ENCODE measurements around the gene COX6A2. TPM values are rescaled to one million over a fixed set of nuclear protein-coding genes. Genes with fewer than 3 reads are reported as not detected.
A peak's percentile ranks its signal among the peaks of the same experiment; 100 is the strongest.

Gene COX6A2
- total RNA-seq, 2 donors from 2014 or later = not detected

DNA sequence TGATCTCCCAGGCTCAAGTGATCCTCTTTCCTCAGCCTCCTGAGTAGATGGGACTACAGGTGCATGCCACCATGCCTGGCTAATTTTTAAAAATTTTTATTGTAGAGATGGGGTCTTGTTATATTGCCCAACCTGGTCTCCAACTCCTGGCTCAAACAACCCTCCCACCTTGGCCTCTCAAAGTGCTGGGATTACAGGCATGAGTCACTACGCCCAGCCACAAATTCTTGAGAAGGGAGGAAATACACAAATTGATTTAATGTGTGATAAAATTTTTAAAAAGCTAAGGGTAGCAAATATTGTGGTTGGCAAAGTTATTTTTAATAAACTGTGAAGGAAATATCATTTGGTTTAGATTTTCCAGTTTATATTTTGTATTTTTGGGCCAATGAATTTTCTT is 25.5 kb downstream of the COX6A2 start:
- ATAC-seq (no peak), DNase-seq (ENCODE audit: low spot score) (no peak)
- Mint-ChIP-seq H3K27ac (no peak overlapping the region), H3K27me3 (no peaks in the 10 kb centered on the region), H3K36me3 (peaks cover 6% of the 10 kb centered on the region), H3K4me3 (no peak overlapping the region), H3K4me1 (ENCODE audit: low read depth in 2 of 2) (peaks cover 25 to 27% of the 10 kb centered on the region in 2 donors), H3K9me3 (peaks cover 4% of the 10 kb centered on the region)

DNA sequence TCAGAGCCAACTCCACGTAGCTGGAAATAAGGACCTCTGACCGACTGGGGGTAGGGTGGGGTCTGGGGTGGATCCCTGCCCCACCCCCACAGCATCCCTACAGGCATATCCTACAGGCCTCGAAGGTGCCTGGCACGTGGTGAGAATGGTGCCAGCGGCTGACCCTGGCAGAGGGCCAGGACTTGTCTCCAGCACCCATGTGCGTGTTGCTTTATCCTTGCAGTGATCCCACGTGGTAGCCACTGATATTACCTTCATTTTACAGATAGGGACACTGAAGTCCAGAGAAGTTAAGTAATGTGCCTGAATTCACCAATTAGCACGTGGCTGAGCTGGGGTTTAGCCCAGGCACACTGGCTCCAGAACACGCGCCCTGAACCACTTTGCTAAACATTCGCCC is 26.7 kb downstream of the COX6A2 start:
- no peak for ATAC-seq
- no peak for DNase-seq (ENCODE audit: low spot score)
- Mint-ChIP-seq H3K9me3 (peaks cover 4% of the 10 kb centered on the region), H3K4me3 (no peak overlapping the region), H3K27me3 (no peaks in the 10 kb centered on the region), H3K27ac (no peak overlapping the region), H3K4me1 (ENCODE audit: low read depth in 2 of 2) (peaks cover 25 to 27% of the 10 kb centered on the region in 2 donors), H3K36me3 (peaks cover 6% of the 10 kb centered on the region)

DNA sequence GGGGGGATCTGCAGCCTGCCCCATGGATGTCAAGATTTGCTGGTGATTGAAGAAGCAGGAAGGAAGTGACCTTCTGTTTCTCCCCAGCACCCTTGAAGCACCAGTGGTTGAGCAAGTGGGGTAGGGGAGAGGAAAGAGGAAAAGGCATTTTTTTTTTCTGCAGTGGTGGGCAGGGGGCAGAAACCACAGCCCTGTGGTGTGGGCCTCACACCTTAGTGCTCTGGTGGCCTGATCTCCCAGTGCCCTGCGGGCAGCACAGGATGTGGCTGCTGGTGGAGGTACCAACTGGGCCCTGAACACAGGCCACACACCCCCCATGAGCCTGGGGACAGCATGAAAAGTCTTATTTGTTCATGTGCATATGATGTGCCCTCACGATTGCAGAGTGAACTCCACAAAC is 28.0 kb downstream of the COX6A2 start:
- Mint-ChIP-seq H3K4me3 (peak overlapping the region; percentile 70), H3K4me1 (ENCODE audit: low read depth in 2 of 2) (peaks cover 25 to 27% of the 10 kb centered on the region in 2 donors), H3K36me3 (peaks cover 6% of the 10 kb centered on the region), H3K27ac (peak overlapping the region; percentile 53 to 77), H3K27me3 (no peaks in the 10 kb centered on the region), H3K9me3 (peaks cover 4% of the 10 kb centered on the region)
- peak; percentile 90 to 91 for ATAC-seq
- peak; percentile 74 for DNase-seq (ENCODE audit: low spot score)

GRCh38 chr16:31397701-31398100 is 30.5 kb downstream of the COX6A2 start:
- H3K36me3 Mint-ChIP-seq = peaks cover 6% of the 10 kb centered on the region
- DNase-seq (ENCODE audit: low spot score) = no peak
- no peak overlapping the region for H3K27ac Mint-ChIP-seq
- ATAC-seq = no peak
- peaks cover 22 to 26% of the 10 kb centered on the region in 2 donors for H3K4me1 Mint-ChIP-seq (ENCODE audit: low read depth in 2 of 2)
- no peaks in the 10 kb centered on the region for H3K27me3 Mint-ChIP-seq
- H3K9me3 Mint-ChIP-seq = peaks cover 4% of the 10 kb centered on the region
- peak overlapping the region; percentile 36 for H3K4me3 Mint-ChIP-seq

- DNase-seq (ENCODE audit: low spot score) (no peak), ATAC-seq (no peak)
- Mint-ChIP-seq H3K27me3 (no peaks in the 10 kb centered on the region), H3K27ac (no peak overlapping the region), H3K36me3 (peaks cover 6% of the 10 kb centered on the region), H3K4me1 (ENCODE audit: low read depth in 2 of 2) (peaks cover 20 to 25% of the 10 kb centered on the region in 2 donors), H3K4me3 (no peak overlapping the region), H3K9me3 (peaks cover 4% of the 10 kb centered on the region)
Measured at GRCh38 chr16:31397096-31397660, 31.0 kb downstream of the COX6A2 start.

- ATAC-seq (no peak), DNase-seq (ENCODE audit: low spot score) (no peak)
- Mint-ChIP-seq H3K4me3 (no peak overlapping the region), H3K27ac (no peak overlapping the region), H3K27me3 (no peaks in the 10 kb centered on the region), H3K36me3 (peaks cover 6% of the 10 kb centered on the region), H3K9me3 (peaks cover 4% of the 10 kb centered on the region), H3K4me1 (ENCODE audit: low read depth in 2 of 2) (peaks cover 20 to 27% of the 10 kb centered on the region in 2 donors)
Measured at GRCh38 chr16:31395647-31396046, 32.5 kb downstream of the COX6A2 start.

GRCh38 chr16:31393056-31393455 is 35.1 kb downstream of the COX6A2 start, which contains the start of gene ITGAD:
Gene ITGAD (plus strand): TSS chr16:31393335. CDS start chr16:31393361, 26 bp downstream.
- Mint-ChIP-seq H3K4me3 (no peak within 1 kb of the TSS), H3K4me1 (ENCODE audit: low read depth in 2 of 2) (peaks cover 0 to 7% of the 10 kb centered on the region in 2 donors), H3K36me3 (no peaks in the 10 kb centered on the region), H3K27ac (peak within 1 kb of the TSS in 1 of 2 donors; percentile 16), H3K27me3 (no peaks in the 10 kb centered on the region), H3K9me3 (no peaks in the 10 kb centered on the region)
- ATAC-seq (no peak), DNase-seq (ENCODE audit: low spot score) (no peak)

GRCh38 chr16:31390504-31391041 is 37.6 kb downstream of the COX6A2 start:
- H3K4me1 Mint-ChIP-seq (ENCODE audit: low read depth in 2 of 2) = peaks cover 10 to 18% of the 10 kb centered on the region in 2 donors
- H3K36me3 Mint-ChIP-seq = no peaks in the 10 kb centered on the region
- no peak for ATAC-seq
- H3K27ac Mint-ChIP-seq = no peak overlapping the region
- no peak overlapping the region for H3K4me3 Mint-ChIP-seq
- no peaks in the 10 kb centered on the region for H3K27me3 Mint-ChIP-seq
- DNase-seq (ENCODE audit: low spot score) = no peak
- no peaks in the 10 kb centered on the region for H3K9me3 Mint-ChIP-seq

DNA sequence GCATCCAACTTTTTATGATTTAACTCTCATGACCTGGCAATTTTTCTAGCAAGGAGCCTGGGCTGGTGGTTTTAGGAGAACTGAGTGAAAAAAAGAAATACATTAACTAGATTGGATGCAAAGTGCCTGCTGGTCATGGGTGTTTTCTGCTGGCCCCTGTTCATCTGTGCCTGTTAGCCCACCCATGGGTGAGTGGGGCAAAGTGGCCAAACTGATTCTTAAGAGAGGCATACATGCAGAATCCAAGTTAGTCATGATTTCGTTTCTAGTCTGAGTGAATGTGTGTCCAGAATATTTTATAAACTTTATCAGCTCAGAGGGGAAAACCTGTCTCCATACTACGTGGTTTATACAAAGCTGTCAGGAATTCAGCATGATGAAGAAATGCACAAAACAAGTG is 39.6 kb downstream of the COX6A2 start:
- Mint-ChIP-seq H3K4me3 (no peak overlapping the region), H3K27ac (no peak overlapping the region), H3K9me3 (no peaks in the 10 kb centered on the region), H3K27me3 (no peaks in the 10 kb centered on the region), H3K4me1 (ENCODE audit: low read depth in 2 of 2) (peaks cover 10 to 18% of the 10 kb centered on the region in 2 donors), H3K36me3 (no peaks in the 10 kb centered on the region)
- ATAC-seq (no peak), DNase-seq (ENCODE audit: low spot score) (no peak)

DNA sequence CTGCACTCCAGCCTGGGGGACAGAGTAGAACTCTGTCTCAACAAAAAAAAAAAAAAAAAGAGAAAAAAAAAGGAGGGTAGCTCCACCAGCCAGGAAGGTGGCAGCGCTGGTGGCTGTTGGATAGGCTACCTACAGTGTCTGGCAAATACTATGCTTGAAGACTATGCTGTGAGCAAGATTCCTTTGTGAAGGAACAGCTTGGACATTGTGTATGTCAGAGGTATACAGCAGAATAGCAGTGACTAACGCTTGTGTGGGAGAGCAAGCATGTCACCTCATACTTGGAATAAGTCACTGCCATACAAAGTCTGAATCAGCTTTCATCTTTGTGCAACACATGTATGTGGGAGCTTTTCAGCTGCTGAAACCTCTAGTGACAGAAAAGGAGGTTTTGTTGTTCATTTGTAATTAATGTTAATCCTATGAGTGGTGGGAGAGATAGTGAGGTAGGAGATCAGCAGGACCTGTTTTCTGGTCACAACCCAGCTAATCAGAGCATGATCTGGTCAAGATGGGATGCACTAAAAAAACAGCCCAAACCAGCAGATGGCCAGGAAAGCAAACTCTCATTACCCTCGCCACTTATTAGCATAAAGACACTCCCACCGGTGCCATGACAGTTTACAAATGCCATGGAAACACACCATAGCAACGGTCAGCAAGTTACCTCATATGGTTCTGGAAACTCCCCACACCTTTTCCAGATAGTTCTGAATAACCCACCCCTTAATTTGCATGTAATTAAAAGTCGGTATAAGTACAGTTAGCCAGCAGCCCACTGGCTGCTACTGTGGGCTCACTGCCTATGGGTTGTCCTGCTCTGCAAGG is 41.8 kb downstream of the COX6A2 start:
- H3K9me3 Mint-ChIP-seq = no peaks in the 10 kb centered on the region
- H3K27me3 Mint-ChIP-seq = no peaks in the 10 kb centered on the region
- ATAC-seq = peak; percentile 79 to 85
- H3K36me3 Mint-ChIP-seq = no peaks in the 10 kb centered on the region
- DNase-seq (ENCODE audit: low spot score) = no peak
- H3K4me3 Mint-ChIP-seq = no peak overlapping the region
- peaks cover 20 to 22% of the 10 kb centered on the region in 2 donors for H3K4me1 Mint-ChIP-seq (ENCODE audit: low read depth in 2 of 2)
- H3K27ac Mint-ChIP-seq = peak overlapping the region; percentile 31 to 67

GRCh38 chr16:31385680-31386079 is 42.5 kb downstream of the COX6A2 start:
- ATAC-seq = no peak
- no peaks in the 10 kb centered on the region for H3K9me3 Mint-ChIP-seq
- peaks cover 20 to 21% of the 10 kb centered on the region in 2 donors for H3K4me1 Mint-ChIP-seq (ENCODE audit: low read depth in 2 of 2)
- no peak for DNase-seq (ENCODE audit: low spot score)
- H3K27ac Mint-ChIP-seq = no peak overlapping the region
- no peak overlapping the region for H3K4me3 Mint-ChIP-seq
- H3K27me3 Mint-ChIP-seq = no peaks in the 10 kb centered on the region
- H3K36me3 Mint-ChIP-seq = no peaks in the 10 kb centered on the region

DNA sequence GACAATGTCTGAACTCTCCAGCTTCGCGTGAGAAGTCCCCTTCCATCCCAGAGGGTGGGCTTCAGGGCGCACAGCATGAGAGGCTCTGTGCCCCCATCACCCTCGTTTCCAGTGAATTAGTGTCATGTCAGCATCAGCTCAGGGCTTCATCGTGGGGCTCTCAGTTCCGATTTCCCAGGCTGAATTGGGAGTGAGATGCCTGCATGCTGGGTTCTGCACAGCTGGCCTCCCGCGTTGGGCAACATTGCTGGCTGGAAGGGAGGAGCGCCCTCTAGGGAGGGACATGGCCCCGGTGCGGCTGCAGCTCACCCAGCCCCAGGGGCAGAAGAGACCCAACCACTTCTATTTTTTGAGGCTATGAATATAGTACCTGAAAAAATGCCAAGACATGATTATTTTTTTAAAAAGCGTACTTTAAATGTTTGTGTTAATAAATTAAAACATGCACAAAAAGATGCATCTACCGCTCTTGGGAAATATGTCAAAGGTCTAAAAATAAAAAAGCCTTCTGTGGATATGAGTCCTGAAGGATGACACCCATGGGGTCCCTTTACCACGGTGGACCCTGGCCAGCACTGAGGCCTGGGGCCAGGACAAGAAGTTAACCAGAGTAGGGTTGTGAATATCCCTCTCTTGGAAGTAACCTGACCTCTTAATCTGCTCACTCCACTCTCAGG is 45.5 kb downstream of the COX6A2 start:
- no peaks in the 10 kb centered on the region for H3K36me3 Mint-ChIP-seq
- ATAC-seq (peak; percentile 71 to 77), DNase-seq (ENCODE audit: low spot score) (peak; percentile 74)
- H3K4me1 Mint-ChIP-seq (ENCODE audit: low read depth in 2 of 2) = peaks cover 22% of the 10 kb centered on the region in 2 donors
- H3K27me3 Mint-ChIP-seq = no peaks in the 10 kb centered on the region
- H3K4me3 Mint-ChIP-seq = no peak overlapping the region
- no peaks in the 10 kb centered on the region for H3K9me3 Mint-ChIP-seq
- H3K27ac Mint-ChIP-seq = peak overlapping the region in 1 of 2 donors; percentile 59

DNA sequence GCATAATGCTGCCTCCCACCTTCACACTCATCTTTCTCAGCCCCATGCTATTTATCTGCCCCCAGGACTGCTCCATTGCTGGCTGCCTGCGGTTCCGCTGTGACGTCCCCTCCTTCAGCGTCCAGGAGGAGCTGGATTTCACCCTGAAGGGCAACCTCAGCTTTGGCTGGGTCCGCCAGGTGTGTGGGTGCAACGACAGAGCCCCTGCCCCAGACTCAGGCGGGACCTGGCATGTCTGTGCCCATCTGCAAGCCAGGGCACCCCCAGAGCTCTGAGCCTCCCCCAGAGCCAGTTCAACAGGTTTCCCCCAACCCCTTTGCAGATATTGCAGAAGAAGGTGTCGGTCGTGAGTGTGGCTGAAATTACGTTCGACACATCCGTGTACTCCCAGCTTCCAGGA is 48.0 kb downstream of the COX6A2 start:
- Mint-ChIP-seq H3K4me3 (no peak overlapping the region), H3K9me3 (no peaks in the 10 kb centered on the region), H3K36me3 (no peaks in the 10 kb centered on the region), H3K27ac (no peak overlapping the region), H3K4me1 (ENCODE audit: low read depth in 2 of 2) (peaks cover 16 to 17% of the 10 kb centered on the region in 2 donors), H3K27me3 (no peaks in the 10 kb centered on the region)
- DNase-seq (ENCODE audit: low spot score) = no peak
- no peak for ATAC-seq

Measured in natural killer cell treated with Interleukin-12 subunit alpha and Interleukin-12 subunit beta and Interleukin-15 and Interleukin-18, amount 100 ng/mL, for 72 hours (primary cell).